Mucosa of descending colon (tissue), 3 donors: ENCODE results near the gene ZBED5. TPM values are rescaled to one million over a fixed set of nuclear protein-coding genes. Genes with fewer than 3 reads are reported as not detected.

Experiments
- ATAC-seq: fragments of 200-7000 bp; cut with Tn5 transposase; one replicate; pipeline ENCODE4 v1.9.1; 2020; ENCODE audit warnings: mild to moderate bottlenecking, moderate library complexity
- DNase-seq, 3 donors: peaks; one replicate each; pipeline ENCODE4 v3.0.0-alpha.2; 2020
- H3K36me3 ChIP-seq: fragments of 200-600 bp; one replicate; pipeline ENCODE4 v1.8.0; 2021; ENCODE audit warnings: low read depth, mild to moderate bottlenecking
- H3K4me1 ChIP-seq: fragments of 200-600 bp; one replicate; pipeline ENCODE4 v1.8.0; 2021; ENCODE audit warnings: low read depth, mild to moderate bottlenecking
- H3K4me3 ChIP-seq: fragments of 200-600 bp; one replicate; pipeline ENCODE4 v1.8.0; 2021; ENCODE audit warnings: mild to moderate bottlenecking
- H3K9me3 ChIP-seq: fragments of 200-600 bp; one replicate; pipeline ENCODE4 v1.8.0; 2021; ENCODE audit warnings: mild to moderate bottlenecking
- CTCF ChIP-seq: fragments of 200-600 bp; IDR thresholded peaks from one replicate; pipeline ENCODE4 v1.8.0; 2022; ENCODE audit warnings: antibody characterized with exemption, mild to moderate bottlenecking
- intact Hi-C, 2 donors: fragments of 100-400 bp; cut with DNase I in 1 of 2; cut with micrococcal nuclease in 1 of 2; formaldehyde crosslinking; loops; one replicate each; pipeline versions ENCODE4 v1.11.0 to v1.11.1; 2022; cut with DNase I, micrococcal nuclease
- total RNA-seq, 3 donors: library from RNA; stranded (reverse); fragmentation: NEBNext Ultra II Directional in 2 of 3; extraction: Animal tissue kit (Norgen Biotek cat#: 25700) in 2 of 3; gene quantifications; one replicate each; pipeline versions ENCODE4 v1.2.1 to v1.2.4, GENCODE V29; 2021 to 2023
- donor health status: DM: no; HTN: no; CAD: no; lungs with moderate emphysema.
- donor health status: DM: no; HTN: no; CAD: no.
- donor health status: DM: no; HTN: yes; CAD: no.

The ZBED5 gene
- total RNA-seq, 3 donors from 2014 or later = 39.5 to 54.2 (median 42.6) TPM

- no peak for TF ChIP-seq CTCF
- H3K4me1 ChIP-seq = no peaks in the 10 kb centered on the region
- peaks cover 15% of the 10 kb centered on the region for H3K9me3 ChIP-seq
- ATAC-seq (no peak), DNase-seq (no peak)
- H3K36me3 ChIP-seq = no peaks in the 10 kb centered on the region
- no peak overlapping the region for H3K4me3 ChIP-seq
- intact Hi-C loops = no loop called here
These were observed 18.3 kb upstream of the ZBED5 start for GRCh38 chr11:10876158-10876557.

- H3K9me3 ChIP-seq = peaks cover 15% of the 10 kb centered on the region
- intact Hi-C loops = no loop called here
- no peak for TF ChIP-seq CTCF
- ATAC-seq (no peak), DNase-seq (no peak)
- H3K4me1 ChIP-seq = no peaks in the 10 kb centered on the region
- H3K36me3 ChIP-seq = no peaks in the 10 kb centered on the region
- no peak overlapping the region for H3K4me3 ChIP-seq
These were observed 17.7 kb upstream of the ZBED5 start for GRCh38 chr11:10875430-10876021.

- no peak overlapping the region for H3K4me3 ChIP-seq
- H3K36me3 ChIP-seq = no peaks in the 10 kb centered on the region
- ATAC-seq (no peak), DNase-seq (no peak)
- intact Hi-C loops = no loop called here
- peaks cover 15% of the 10 kb centered on the region for H3K9me3 ChIP-seq
- no peak for TF ChIP-seq CTCF
- no peaks in the 10 kb centered on the region for H3K4me1 ChIP-seq
These were observed 14.2 kb upstream of the ZBED5 start for GRCh38 chr11:10872097-10872496.

- TF ChIP-seq CTCF = no peak
- Histone ChIP-seq H3K4me1 (no peaks in the 10 kb centered on the region), H3K36me3 (no peaks in the 10 kb centered on the region), H3K9me3 (peaks cover 15% of the 10 kb centered on the region), H3K4me3 (no peak overlapping the region)
- ATAC-seq (no peak), DNase-seq (no peak)
- intact Hi-C loops = no loop called here
These were observed 10.5 kb upstream of the ZBED5 start for GRCh38 chr11:10868352-10868751.

GRCh38 chr11:10866893-10867331, 9.1 kb upstream of the ZBED5 start:
- Histone ChIP-seq H3K4me3 (no peak overlapping the region), H3K4me1 (no peaks in the 10 kb centered on the region), H3K9me3 (peaks cover 1% of the 10 kb centered on the region), H3K36me3 (no peaks in the 10 kb centered on the region)
- intact Hi-C loops = no loop called here
- no peak for TF ChIP-seq CTCF
- ATAC-seq (no peak), DNase-seq (no peak)

GRCh38 chr11:10865837-10866270, 8.0 kb upstream of the ZBED5 start:
- no peaks in the 10 kb centered on the region for H3K4me1 ChIP-seq
- H3K4me3 ChIP-seq = no peak overlapping the region
- H3K9me3 ChIP-seq = no peaks in the 10 kb centered on the region
- no peaks in the 10 kb centered on the region for H3K36me3 ChIP-seq
- TF ChIP-seq CTCF = no peak
- ATAC-seq (no peak), DNase-seq (no peak)
- intact Hi-C loops = no loop called here
